NCI-H2196 treated with DMSO at 0.1 percent for 48 hours (cell line): ENCODE measurements around the gene OSBPL2.

ENCODE experiments used
- DNase-seq: peaks from one replicate; lab custom pipeline; 2025; ENCODE audit not compliant: unreplicated experiment; lab: John Stamatoyannopoulos, UW

The OSBPL2 gene

GRCh38 chr20:62333820-62334595 is 95.7 kb downstream of the OSBPL2 start:
- DNase-seq: no peak

- no peak for DNase-seq
Observed at GRCh38 chr20:62334881-62335280, 96.6 kb downstream of the OSBPL2 start.

GRCh38 chr20:62335532-62335931 is 97.2 kb downstream of the OSBPL2 start:
- DNase-seq: no peak

GRCh38 chr20:62336329-62336728 is 98.0 kb downstream of the OSBPL2 start:
- DNase-seq: no peak

GRCh38 chr20:62336775-62337557 is 98.6 kb downstream of the OSBPL2 start:
- no peak for DNase-seq

GRCh38 chr20:62337558-62338293 is 99.4 kb downstream of the OSBPL2 start:
- DNase-seq: no peak

- DNase-seq: no peak
Observed at GRCh38 chr20:62338294-62338620, 99.9 kb downstream of the OSBPL2 start.

- DNase-seq: no peak
Observed at GRCh38 chr20:62339647-62340062, 101.3 kb downstream of the OSBPL2 start.

GRCh38 chr20:62342910-62343309 is 104.6 kb downstream of the OSBPL2 start:
- no peak for DNase-seq

GRCh38 chr20:62344092-62344491 is 105.8 kb downstream of the OSBPL2 start:
- no peak for DNase-seq

GRCh38 chr20:62344782-62345181 is 106.5 kb downstream of the OSBPL2 start:
- no peak for DNase-seq
